Inferior parietal cortex (tissue), 1 donor: Measurements from ENCODE around the gene ERN1.

Source experiments
- DNase-seq: peaks from one replicate; pipeline ENCODE4 v3.0.0-alpha.2; 2016; ENCODE audit errors: extremely low spot score

The ERN1 gene

GRCh38 chr17:64110379-64111152 is 19.4 kb downstream of the ERN1 start:
- no peak for DNase-seq

- DNase-seq: no peak
Observed at GRCh38 chr17:64109400-64109799, 20.5 kb downstream of the ERN1 start.

GRCh38 chr17:64107500-64108236 is 22.3 kb downstream of the ERN1 start:
- no peak for DNase-seq

- DNase-seq: no peak
Observed at GRCh38 chr17:64106918-64107317, 23.0 kb downstream of the ERN1 start.

- DNase-seq: no peak
Observed at GRCh38 chr17:64103391-64104364, 26.3 kb downstream of the ERN1 start.

GRCh38 chr17:64102627-64103390 is 27.1 kb downstream of the ERN1 start:
- DNase-seq: no peak

- no peak for DNase-seq
Observed at GRCh38 chr17:64099543-64099942, 30.4 kb downstream of the ERN1 start.

- no peak for DNase-seq
Observed at GRCh38 chr17:64097196-64097936, 32.6 kb downstream of the ERN1 start.

- no peak for DNase-seq
Observed at GRCh38 chr17:64096037-64096436, 33.9 kb downstream of the ERN1 start.

GRCh38 chr17:64095144-64095882 is 34.6 kb downstream of the ERN1 start:
- no peak for DNase-seq

GRCh38 chr17:64094412-64094811 is 35.5 kb downstream of the ERN1 start:
- no peak for DNase-seq

GRCh38 chr17:64092952-64093451 is 36.9 kb downstream of the ERN1 start:
- no peak for DNase-seq

GRCh38 chr17:64092113-64092512 is 37.8 kb downstream of the ERN1 start:
- no peak for DNase-seq

GRCh38 chr17:64091571-64091970 is 38.4 kb downstream of the ERN1 start:
- DNase-seq: no peak

GRCh38 chr17:64091116-64091515 is 38.8 kb downstream of the ERN1 start:
- DNase-seq: no peak

GRCh38 chr17:64090144-64090543 is 39.8 kb downstream of the ERN1 start:
- DNase-seq: no peak

GRCh38 chr17:64087252-64088005 is 42.5 kb downstream of the ERN1 start:
- DNase-seq: no peak

- no peak for DNase-seq
Observed at GRCh38 chr17:64085650-64086005, 44.3 kb downstream of the ERN1 start.
